Muscle layer of colon (tissue), 2 donors: Measurements from ENCODE around the gene LRAT.

ENCODE experiments used
- H3K27ac ChIP-seq: one replicate; pipeline ENCODE4 v1.7.0; 2013; ENCODE audit warnings: low read depth, mild to moderate bottlenecking, low read length, moderate library complexity
- H3K27me3 ChIP-seq, 2 donors: one replicate each; pipeline ENCODE4 v1.7.0; 2013; ENCODE audit warnings: low read length in 2 of 2, mild to moderate bottlenecking in 2 of 2; ENCODE audit not compliant: insufficient read depth in 2 of 2, control insufficient read depth in 1 of 2
- H3K36me3 ChIP-seq: one replicate; pipeline ENCODE4 v1.7.0; 2013; ENCODE audit warnings: mild to moderate bottlenecking, low read length; ENCODE audit not compliant: insufficient read depth
- H3K4me1 ChIP-seq: one replicate; pipeline ENCODE4 v1.7.0; 2013; ENCODE audit warnings: mild to moderate bottlenecking, low read length; ENCODE audit not compliant: insufficient read depth
- H3K4me3 ChIP-seq, 2 donors: one replicate each; pipeline ENCODE4 v1.7.0; 2013; ENCODE audit warnings: low read length in 2 of 2, low read depth in 1 of 2, mild to moderate bottlenecking in 1 of 2, moderate library complexity in 1 of 2
- H3K9ac ChIP-seq: one replicate; pipeline ENCODE4 v1.7.0; 2013; ENCODE audit warnings: low read length
- H3K9me3 ChIP-seq: one replicate; pipeline ENCODE4 v1.7.0; 2013; ENCODE audit warnings: mild to moderate bottlenecking, low read length
- donor health status: abdominal sarcoma.
- donor health status: Adenocarcinoma of cecum.

Gene LRAT

DNA sequence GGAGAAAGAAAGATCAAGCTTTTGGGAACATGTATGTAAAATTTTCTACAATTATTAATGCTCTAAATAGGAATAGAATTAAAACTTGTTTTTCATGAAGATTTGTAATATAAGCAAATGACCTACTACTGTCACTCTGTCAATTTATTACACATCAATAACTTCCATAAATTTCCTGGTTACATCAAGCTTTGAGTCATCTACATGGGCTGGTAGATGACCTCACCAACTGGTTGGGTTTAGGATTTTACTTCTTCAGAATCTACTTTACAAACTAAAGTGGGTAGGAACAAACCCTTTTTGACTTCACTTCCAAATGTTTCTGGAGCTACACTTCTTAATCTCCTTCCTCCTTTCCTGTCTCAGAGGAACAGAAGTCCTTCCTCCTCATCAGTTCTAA is 12.0 kb upstream of the LRAT start:
- Histone ChIP-seq H3K27me3 (no peaks in the 10 kb centered on the region), H3K27ac (no peak overlapping the region), H3K9ac (no peak overlapping the region), H3K36me3 (no peaks in the 10 kb centered on the region), H3K9me3 (no peaks in the 10 kb centered on the region), H3K4me1 (no peaks in the 10 kb centered on the region), H3K4me3 (no peak overlapping the region)

DNA sequence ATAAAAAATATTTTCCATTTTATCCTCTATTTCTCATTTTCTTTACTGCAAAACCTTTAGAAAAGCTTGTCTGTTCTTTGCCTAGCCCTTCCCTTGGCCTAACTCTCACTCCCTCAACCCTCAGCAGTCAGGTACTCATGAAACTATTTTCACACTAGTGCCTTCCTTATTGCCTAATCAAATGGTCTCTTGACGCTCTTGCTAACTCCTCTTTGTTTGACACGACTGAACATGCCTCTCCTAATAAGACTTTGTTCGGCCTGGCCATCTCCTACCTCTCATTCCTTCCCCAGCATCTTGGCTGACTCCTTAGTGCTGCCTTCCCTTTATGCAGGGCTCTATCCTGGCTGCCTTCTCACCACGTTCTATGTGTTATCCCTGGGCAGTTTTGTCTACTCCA is 11.1 kb upstream of the LRAT start:
- no peak overlapping the region for H3K4me3 ChIP-seq
- H3K4me1 ChIP-seq = no peaks in the 10 kb centered on the region
- H3K27me3 ChIP-seq = no peaks in the 10 kb centered on the region
- no peak overlapping the region for H3K9ac ChIP-seq
- H3K36me3 ChIP-seq = no peaks in the 10 kb centered on the region
- no peak overlapping the region for H3K27ac ChIP-seq
- no peaks in the 10 kb centered on the region for H3K9me3 ChIP-seq

DNA sequence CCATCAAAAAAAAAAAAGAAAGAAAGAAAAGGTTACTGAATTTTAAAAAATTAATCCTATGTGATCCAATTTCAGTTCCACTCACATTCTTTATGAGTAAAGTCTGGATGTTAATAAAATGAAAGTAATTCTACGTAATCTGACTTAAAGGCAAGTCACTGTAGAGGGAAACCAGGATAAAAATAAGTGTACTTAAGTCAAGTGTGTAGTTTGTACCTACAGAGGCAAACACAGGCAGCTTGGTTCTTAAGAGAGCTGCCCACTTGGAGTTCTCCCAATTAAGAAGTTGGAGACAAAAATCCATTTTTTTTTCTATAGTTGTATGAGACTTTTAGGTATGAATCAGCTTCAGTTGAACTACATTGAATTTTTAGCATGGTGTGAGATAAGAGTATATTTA is 7.0 kb upstream of the LRAT start:
- H3K4me1 ChIP-seq = peaks cover 8% of the 10 kb centered on the region
- H3K27ac ChIP-seq = no peak overlapping the region
- no peak overlapping the region for H3K4me3 ChIP-seq
- H3K36me3 ChIP-seq = no peaks in the 10 kb centered on the region
- no peak overlapping the region for H3K9ac ChIP-seq
- no peaks in the 10 kb centered on the region for H3K9me3 ChIP-seq
- no peaks in the 10 kb centered on the region for H3K27me3 ChIP-seq

DNA sequence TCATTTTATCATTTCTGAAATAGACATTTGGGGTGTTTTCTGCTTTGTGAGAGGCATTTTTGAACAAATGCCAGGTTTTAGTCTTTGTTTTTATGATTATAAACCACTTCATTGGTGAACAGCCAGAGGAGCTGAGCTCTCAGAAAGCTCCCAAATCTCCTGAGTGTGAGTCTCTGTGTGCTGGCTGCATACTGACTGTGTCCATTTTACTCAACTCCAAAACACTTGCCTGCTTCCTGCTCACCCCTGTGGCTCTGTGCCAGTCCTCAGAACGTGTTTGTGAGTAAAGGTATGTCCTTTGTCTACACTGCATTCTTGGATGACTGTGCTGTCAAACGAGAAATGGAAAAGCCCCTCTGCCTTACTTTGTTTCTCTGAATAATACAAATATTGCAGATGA is 5.4 kb upstream of the LRAT start:
- no peak overlapping the region for H3K9ac ChIP-seq
- H3K27ac ChIP-seq = no peak overlapping the region
- no peaks in the 10 kb centered on the region for H3K27me3 ChIP-seq
- no peaks in the 10 kb centered on the region for H3K9me3 ChIP-seq
- H3K36me3 ChIP-seq = no peaks in the 10 kb centered on the region
- H3K4me1 ChIP-seq = peaks cover 8% of the 10 kb centered on the region
- no peak overlapping the region for H3K4me3 ChIP-seq

DNA sequence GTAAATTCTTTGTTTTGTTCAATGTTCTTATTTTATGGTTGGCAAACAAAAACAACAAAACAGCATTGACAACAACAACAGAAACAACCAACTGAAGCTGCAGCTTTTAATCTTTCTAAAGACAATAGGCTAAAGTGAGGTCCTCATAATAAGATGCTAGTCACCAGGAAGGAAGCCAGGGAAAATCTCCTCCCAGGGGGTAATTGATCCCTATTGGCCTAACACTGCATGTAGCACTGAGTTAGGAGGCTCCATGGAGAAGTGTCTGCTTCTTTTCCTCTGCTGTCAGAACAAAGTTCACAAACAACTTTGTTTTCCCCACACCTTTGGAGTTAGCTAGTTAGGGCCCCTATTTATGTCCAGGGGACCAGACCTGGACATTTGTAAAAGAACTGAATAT is 4.7 kb upstream of the LRAT start:
- H3K4me1 ChIP-seq = peaks cover 10% of the 10 kb centered on the region
- H3K9me3 ChIP-seq = no peaks in the 10 kb centered on the region
- H3K4me3 ChIP-seq = no peak overlapping the region
- H3K9ac ChIP-seq = no peak overlapping the region
- peaks cover 2 to 4% of the 10 kb centered on the region in 2 donors for H3K27me3 ChIP-seq
- H3K27ac ChIP-seq = no peak overlapping the region
- H3K36me3 ChIP-seq = no peaks in the 10 kb centered on the region

DNA sequence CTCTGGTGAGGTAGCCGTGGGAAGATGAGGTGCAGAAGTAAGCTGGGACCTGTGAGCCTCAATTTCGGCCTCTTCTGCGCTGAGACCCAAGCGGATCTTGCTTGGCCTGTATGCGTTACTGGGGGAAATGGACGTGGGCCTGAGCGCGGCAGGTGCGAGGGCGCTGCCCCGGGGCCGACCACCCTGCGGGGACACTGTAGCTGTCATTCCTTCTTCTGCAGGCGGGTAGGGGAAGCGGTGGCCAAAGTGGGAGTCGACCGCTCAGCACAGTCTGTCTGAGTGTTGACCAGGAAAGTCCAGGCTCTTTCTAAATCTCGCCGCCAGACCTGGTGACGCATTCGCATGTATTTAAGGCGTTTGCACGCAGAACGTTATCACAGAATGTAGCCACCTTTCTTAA is 3.3 kb upstream of the LRAT start:
- Histone ChIP-seq H3K4me1 (peaks cover 16% of the 10 kb centered on the region), H3K4me3 (no peak overlapping the region), H3K36me3 (no peaks in the 10 kb centered on the region), H3K27me3 (peaks cover 8 to 17% of the 10 kb centered on the region in 2 donors), H3K27ac (no peak overlapping the region), H3K9ac (no peak overlapping the region), H3K9me3 (no peaks in the 10 kb centered on the region)

DNA sequence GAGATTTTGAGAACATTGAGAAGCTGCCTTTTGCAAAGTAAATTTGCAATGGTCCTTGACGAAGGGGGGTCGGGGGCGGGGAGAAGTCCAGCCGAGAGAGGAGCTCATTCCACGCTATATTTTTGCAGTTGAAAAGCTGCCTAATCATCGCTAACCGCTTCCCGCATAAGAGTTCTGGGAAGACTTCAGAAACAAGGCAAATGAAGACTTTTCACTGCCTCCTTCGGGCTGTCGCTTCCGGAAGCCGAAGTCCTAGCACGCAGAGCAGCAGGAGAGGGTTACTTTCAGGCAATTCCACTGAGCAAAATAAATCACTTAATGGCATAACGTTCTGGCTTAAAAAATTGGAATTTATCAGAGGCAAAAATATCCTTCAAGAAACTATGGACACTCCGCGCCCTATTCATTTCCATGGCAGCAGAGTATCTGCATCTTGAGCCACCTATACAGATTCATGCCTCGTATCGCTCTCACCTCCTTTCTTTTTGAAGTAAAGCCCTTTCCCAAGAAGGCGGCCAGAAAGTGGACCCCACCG is 2.6 kb upstream of the LRAT start:
- no peak overlapping the region for H3K4me3 ChIP-seq
- no peak overlapping the region for H3K9ac ChIP-seq
- H3K9me3 ChIP-seq = no peaks in the 10 kb centered on the region
- peaks cover 8 to 19% of the 10 kb centered on the region in 2 donors for H3K27me3 ChIP-seq
- no peaks in the 10 kb centered on the region for H3K36me3 ChIP-seq
- no peak overlapping the region for H3K27ac ChIP-seq
- H3K4me1 ChIP-seq = peaks cover 16% of the 10 kb centered on the region

DNA sequence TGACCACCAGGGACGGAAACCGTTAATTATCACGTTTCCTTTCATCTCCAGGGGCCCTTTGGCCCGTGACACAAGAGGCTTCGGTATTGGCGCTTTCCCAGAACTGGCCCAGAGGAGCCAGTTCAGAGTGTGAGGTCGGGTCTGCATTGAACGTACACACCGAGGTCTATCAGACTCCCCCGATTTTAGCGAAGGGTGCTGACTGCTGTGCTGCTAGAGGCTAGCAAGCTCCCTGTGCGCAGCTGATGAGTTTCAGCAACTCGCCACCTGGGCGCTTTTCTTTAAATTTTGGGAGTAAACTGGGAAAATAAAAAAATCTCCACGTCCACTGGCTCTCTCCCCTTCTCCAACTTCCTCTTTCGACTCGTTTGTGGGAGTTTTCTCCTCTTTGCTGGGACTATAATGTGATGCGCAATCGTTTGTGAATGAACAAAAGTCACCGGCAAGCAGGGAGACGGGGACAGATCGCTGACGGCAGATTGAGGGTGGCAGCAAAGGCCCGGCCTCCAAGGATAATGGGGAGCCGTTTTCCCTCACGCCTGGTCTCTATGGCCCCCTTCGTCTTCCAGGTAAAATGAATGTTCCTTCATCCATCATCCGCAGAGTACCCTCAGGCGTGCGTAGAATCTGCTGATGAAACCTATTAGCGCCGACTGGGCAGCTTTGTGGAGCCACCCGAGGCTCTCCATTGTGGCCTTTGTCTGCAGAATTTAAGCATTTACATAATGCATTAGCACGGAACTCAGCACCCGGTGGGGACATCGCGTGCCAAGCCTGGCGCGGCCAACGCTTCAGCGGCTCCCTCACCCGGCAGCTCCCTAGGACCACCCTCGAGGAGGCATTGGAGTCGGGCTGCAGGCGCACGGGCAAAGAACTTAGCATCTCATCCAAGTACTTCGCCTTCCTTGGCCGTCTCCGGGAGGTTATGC is 1.6 kb upstream of the LRAT start:
- no peaks in the 10 kb centered on the region for H3K9me3 ChIP-seq
- peaks cover 16% of the 10 kb centered on the region for H3K4me1 ChIP-seq
- H3K27me3 ChIP-seq = peaks cover 8 to 19% of the 10 kb centered on the region in 2 donors
- no peaks in the 10 kb centered on the region for H3K36me3 ChIP-seq
- no peak overlapping the region for H3K27ac ChIP-seq
- H3K4me3 ChIP-seq = peak overlapping the region in 1 of 2 donors; percentile 42
- no peak overlapping the region for H3K9ac ChIP-seq

DNA sequence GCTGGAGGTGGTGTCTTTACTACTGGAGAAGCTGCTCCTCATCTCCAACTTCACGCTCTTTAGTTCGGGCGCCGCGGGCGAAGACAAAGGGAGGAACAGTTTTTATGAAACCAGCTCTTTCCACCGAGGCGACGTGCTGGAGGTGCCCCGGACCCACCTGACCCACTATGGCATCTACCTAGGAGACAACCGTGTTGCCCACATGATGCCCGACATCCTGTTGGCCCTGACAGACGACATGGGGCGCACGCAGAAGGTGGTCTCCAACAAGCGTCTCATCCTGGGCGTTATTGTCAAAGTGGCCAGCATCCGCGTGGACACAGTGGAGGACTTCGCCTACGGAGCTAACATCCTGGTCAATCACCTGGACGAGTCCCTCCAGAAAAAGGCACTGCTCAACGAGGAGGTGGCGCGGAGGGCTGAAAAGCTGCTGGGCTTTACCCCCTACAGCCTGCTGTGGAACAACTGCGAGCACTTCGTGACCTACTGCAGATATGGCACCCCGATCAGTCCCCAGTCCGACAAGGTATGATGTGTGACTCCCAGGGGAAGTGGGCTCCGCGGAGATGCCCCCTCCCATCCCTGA is 634 bp downstream of the LRAT start:
- H3K27me3 ChIP-seq = peaks cover 8 to 19% of the 10 kb centered on the region in 2 donors
- no peaks in the 10 kb centered on the region for H3K36me3 ChIP-seq
- H3K27ac ChIP-seq = no peak overlapping the region
- peak overlapping the region; percentile 74 to 82 for H3K4me3 ChIP-seq
- H3K9me3 ChIP-seq = no peaks in the 10 kb centered on the region
- H3K4me1 ChIP-seq = peaks cover 8% of the 10 kb centered on the region
- no peak overlapping the region for H3K9ac ChIP-seq

DNA sequence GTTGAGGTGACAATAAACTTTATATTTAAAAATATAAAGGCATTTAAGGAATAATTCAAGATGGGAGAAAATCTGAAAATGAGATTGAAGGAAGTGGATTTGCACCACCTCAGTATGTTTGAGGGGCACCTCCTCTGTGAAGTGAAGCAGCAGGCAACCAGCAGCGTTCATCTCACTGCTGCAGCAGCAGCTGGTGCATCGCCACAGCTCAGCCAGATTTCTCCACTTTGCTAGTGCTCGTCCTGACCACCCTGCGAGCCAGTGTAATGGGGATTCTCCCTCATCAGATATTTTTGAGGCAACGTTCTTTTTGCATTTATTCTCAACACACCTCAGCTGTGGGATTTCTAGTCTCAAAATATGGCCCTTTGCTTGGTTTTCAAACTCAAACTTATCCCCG is 13.9 kb downstream of the LRAT start:
- H3K9ac ChIP-seq = no peak overlapping the region
- no peak overlapping the region for H3K4me3 ChIP-seq
- H3K27me3 ChIP-seq = no peaks in the 10 kb centered on the region
- H3K4me1 ChIP-seq = no peaks in the 10 kb centered on the region
- no peaks in the 10 kb centered on the region for H3K36me3 ChIP-seq
- no peak overlapping the region for H3K27ac ChIP-seq
- H3K9me3 ChIP-seq = no peaks in the 10 kb centered on the region

DNA sequence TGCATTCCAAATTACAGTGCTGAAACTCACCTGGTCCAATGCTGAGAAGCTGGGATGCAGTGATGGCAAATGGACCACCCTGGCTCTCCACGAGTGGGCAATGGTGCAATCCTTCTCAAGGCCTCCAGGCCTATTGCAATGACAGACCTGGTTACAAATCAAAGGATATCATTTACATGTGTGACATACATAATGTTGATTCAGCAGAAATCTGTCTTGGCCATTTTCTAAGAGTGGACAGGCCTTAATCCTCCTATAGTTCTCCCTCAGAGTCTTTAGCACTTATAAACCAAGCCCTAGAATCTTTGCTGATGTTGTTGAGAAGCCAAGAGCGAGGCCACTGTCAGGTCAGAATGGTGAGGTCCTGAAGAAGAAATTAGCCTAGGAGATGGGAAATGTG is 17.1 kb downstream of the LRAT start:
- no peak overlapping the region for H3K27ac ChIP-seq
- no peaks in the 10 kb centered on the region for H3K27me3 ChIP-seq
- no peaks in the 10 kb centered on the region for H3K9me3 ChIP-seq
- no peaks in the 10 kb centered on the region for H3K4me1 ChIP-seq
- H3K36me3 ChIP-seq = no peaks in the 10 kb centered on the region
- H3K4me3 ChIP-seq = no peak overlapping the region
- no peak overlapping the region for H3K9ac ChIP-seq
